GM12864 (cell line): Measurements from ENCODE around the gene KLHL17.
"Not testable (repeated sequence)": the region's sequence is repeated elsewhere in the genome, so short reads cannot be mapped to it uniquely, and the experiment has no call there.

Experiments used
- DNase-seq: peaks from one replicate; pipeline ENCODE4 v3.0.0-alpha.2; 2011; ENCODE audit warnings: low read depth
- H3K4me3 ChIP-seq: 2 replicates; pipeline ENCODE4 v1.5.1; 2011; ENCODE audit warnings: mild to moderate bottlenecking, low read depth, low read length, control low read depth
- TF ChIP-seq, protein P1 (sequence below): IDR thresholded peaks from 2 replicates; pipeline ENCODE4 v1.5.1; 2011; ENCODE audit warnings: low read depth, mild to moderate bottlenecking, moderate library complexity, low read length, control low read depth, inconsistent platforms; ENCODE audit errors: missing control alignments

The KLHL17 gene

DNA sequence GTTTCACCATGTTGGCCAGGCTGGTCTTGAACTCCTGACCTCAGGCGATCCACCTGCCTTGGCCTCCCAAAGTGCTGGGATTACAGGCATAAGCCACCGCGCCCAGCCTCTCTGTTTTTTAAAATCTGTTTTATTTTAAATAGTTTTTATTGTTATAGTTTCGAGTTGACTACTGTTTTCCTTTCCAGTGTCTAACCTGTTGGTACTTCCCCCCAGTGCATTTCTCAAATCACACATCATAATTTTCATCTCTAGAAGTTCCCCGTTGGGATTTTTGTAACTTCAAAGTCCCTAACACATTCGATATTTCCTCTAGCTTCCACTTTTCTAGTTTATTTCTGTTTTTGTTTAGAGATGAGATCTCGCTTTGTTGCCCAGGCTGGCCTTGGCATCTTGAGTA is 32.0 kb downstream of the KLHL17 start:
- H3K4me3 ChIP-seq: no peak overlapping the region
- DNase-seq: no peak

DNA sequence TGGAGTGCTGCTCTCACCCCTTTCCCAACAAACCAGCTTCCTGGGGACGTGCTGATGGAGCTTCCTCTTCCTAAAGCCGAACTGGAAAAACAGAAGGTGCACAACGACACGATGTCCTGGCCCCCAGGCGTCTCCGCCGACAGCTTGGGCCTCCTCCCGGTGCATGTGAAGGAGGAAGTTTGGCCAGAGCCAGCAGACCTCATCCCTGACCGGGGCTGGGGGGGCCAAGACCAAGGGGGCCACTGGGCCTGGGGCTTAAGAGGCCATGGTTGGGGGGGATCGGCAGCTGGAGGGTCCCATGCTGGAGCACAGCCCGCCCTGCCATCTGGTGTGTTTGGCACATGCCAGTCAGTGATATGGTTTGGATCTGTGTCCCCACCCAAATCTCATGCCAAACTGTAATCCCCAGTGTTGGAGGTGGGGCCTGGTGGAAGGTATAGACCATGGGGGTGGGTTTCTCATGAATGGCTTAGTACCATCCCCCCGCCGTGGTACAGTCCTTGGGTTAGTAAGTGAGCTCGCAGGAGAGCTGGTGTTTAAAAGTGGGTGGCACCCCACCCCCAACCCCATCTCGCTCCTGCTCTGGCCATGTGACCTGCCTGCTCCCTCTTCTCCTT is 33.1 kb downstream of the KLHL17 start:
- no peak overlapping the region for H3K4me3 ChIP-seq
- DNase-seq: no peak
- TF ChIP-seq, protein P1, sequence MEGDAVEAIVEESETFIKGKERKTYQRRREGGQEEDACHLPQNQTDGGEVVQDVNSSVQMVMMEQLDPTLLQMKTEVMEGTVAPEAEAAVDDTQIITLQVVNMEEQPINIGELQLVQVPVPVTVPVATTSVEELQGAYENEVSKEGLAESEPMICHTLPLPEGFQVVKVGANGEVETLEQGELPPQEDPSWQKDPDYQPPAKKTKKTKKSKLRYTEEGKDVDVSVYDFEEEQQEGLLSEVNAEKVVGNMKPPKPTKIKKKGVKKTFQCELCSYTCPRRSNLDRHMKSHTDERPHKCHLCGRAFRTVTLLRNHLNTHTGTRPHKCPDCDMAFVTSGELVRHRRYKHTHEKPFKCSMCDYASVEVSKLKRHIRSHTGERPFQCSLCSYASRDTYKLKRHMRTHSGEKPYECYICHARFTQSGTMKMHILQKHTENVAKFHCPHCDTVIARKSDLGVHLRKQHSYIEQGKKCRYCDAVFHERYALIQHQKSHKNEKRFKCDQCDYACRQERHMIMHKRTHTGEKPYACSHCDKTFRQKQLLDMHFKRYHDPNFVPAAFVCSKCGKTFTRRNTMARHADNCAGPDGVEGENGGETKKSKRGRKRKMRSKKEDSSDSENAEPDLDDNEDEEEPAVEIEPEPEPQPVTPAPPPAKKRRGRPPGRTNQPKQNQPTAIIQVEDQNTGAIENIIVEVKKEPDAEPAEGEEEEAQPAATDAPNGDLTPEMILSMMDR: no peak

More for the DNA sequence above, 32.0 kb downstream of the KLHL17 start:
- TF ChIP-seq, protein P1: no peak

DNA sequence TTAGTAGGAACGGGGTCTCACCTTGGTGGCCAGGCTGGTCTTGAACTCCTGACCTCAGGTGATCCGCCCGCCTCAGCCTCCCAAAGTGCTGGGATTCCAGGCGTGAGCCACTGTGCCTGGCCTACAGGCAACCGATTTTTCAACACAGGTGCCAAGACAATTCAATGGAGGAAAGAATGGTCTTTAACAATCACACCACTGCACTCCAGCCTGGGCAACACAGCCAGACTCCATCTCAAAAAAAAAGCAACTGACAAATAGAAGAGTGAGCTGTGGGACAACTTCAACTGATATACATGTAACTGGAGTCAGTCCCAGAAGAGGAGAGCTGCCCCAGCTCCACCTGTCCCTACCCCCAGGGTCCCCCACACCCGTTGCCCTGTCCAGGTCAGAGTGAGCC is 34.2 kb downstream of the KLHL17 start:
- H3K4me3 ChIP-seq, DNase-seq: not testable (repeated sequence)

DNA sequence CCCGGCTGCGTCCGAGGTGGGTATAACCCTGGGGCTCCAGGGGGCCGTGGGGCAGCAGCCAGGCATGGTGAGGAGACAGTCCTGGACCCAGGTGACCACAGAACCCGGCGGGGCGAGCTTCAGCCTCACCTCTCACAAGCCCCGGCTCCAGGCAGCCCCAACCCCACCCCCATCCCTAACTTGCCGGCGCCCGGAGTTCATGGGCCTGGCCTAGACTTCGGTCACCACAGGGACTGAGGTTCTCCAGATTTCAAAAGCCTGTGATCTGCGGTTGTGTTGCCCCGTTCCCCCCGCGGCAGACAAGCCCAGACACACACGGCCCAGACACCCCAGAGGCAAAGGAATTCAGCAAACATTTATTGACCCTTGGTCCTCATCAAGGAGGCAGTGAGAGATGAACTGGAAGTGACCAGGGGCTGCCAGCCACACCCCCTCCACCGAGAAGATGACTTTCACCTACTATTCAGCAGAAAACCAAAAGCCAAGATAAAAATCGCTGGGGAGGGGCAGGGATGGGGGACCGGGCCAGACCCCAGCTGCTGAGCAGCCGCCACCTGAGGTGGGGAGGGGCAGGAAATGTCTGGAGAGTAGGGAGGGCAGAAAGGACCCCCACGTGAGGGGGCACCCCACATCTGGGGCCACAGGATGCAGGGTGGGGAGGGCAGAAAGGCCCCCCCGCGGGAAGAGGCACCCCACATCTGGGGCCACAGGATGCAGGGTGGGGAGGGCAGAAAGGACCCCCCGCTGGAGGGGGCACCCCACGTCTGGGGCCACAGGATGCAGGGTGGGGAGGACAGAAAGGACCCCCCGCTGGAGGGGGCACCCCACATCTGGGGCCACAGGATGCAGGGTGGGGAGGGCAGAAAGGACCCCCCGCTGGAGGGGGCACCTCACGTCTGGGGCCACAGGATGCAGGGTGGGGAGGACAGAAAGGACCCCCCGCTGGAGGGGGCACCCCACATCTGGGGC is 35.6 kb downstream of the KLHL17 start:
- DNase-seq: no peak
- H3K4me3 ChIP-seq: no peak overlapping the region
- TF ChIP-seq, protein P1: no peak

DNA sequence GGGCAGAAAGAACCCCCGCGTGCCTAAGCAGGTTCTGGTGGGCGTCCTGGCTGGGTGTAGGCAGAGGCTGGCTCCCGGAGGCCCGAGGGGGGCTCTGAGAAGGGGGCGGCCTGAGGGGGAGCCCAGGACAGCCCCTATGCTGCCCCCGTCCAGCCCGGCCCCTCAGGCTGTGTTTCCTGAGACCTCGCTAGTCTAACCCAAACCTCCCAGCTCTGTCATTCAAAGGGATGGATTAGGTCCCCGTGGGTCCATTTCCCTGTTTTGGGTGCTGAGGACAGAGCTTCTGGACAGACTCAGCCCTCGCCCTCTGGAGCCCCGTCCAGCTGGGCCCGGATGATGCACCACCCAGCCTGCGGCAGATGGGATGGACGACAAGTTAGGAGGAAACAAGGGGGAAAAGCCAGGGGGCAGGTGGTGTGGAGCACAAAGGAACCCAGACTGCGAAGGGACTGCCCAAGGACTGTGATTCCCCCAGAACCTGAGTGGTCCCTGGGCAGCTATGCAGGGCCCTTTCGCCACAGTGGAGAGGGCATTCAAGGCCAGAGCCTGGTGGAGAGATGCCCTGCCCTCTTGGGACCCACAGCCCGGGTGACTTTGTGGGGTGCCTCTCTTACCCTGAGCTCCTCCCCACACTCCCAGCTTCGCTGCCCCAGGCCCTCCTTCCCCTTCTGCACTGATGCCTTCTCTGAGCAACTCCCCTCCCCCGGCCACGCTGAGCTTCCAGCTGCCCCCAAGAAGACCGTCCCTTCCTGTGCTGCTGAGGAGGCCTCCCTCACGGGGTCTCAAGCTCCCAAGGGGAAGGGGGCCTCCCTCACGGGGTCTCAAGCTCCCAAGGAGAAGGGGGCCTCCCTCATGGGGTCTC is 36.7 kb downstream of the KLHL17 start:
- no peak overlapping the region for H3K4me3 ChIP-seq
- TF ChIP-seq, protein P1: no peak
- no peak for DNase-seq

DNA sequence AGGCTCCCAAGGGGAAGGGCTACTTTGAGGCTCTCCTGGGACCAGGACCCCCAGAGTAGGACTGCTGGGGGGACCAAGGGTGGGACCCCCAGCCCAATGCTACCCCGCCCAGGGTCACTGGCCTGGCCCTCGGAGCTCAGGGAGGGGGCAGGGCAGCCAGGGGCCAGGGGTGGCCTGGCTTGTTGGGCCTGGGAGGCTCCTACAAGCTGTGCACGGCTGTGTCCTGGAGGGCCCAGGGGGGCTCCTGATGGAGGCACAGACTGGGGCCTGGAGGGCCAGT is 37.3 kb downstream of the KLHL17 start:
- DNase-seq: no peak
- TF ChIP-seq, protein P1: no peak
- no peak overlapping the region for H3K4me3 ChIP-seq
